Kasumi-1 (cell line): ENCODE results near the gene DERL2.

Experiments
- DNase-seq, 2 experiments: peaks; one replicate each; lab custom pipeline; 2025; lab: John Stamatoyannopoulos, UW

DERL2 gene

DNA sequence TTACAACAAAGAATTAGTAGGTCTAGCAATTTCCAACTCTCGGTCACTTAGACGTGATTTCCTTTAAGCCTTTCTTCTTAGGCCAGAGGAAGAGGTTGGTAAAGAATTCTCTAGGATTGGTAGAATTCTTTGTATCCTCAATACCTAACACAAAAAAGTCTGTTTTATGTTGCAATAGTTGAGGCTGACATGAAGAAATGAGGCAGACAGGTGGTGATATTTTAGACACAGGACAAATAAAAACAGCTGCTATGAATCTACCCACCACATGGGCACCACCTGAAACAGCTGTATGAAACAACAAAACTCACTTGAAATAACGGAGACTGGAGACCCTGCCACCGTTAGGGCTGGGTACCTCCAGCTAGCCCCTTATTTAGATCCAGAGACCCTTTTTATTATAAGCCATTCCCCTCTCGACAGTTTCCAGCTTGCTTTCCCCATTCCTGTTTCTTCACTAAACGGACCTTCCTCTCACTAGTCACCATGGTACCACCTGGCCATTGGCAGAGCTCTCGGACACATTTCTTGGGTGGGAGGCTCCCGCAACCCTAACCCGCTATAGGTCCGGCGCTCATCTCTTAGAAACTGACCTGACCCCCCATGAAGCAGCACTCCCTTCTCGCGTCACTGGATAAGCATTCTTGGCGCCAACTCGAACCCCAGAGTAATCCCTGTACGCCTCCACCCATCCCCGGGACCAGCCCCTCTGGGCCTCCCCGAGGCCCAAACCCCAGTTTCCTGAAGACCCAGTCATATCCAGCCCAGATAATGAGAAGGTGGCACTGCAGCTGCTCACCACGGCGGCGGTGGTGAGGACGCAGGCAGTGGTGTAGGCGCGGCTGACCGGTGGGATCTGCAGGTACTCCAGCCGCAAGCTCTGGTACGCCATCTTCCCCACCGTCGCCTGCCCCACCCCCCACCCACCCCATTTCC lies at the start of gene DERL2:
DERL2 (minus strand) TSS at position 909 of the 936 bp plus-strand sequence; CDS start at position 892, 17 bp downstream.
- no peak for DNase-seq

DNA sequence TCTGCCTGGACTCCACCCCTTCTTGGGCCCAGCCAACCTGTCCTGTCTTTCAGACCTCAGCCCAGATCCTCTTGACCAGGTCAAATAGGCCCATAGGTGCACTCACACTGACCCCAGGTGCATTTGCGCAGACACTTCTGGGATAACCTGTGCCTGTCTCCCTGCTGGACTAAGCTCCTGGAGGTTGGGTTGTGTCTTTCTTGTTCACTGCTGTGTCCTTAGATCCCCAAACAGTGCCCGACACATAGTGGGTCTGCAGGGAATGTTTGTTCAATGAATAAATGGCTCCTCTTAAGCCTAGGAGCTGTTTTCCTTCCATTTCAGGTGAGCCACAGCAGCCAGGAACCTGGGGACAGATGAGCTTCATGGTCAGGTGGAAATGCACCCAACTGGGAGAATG lies 49.5 kb upstream of the DERL2 start:
- no peak for DNase-seq

DNA sequence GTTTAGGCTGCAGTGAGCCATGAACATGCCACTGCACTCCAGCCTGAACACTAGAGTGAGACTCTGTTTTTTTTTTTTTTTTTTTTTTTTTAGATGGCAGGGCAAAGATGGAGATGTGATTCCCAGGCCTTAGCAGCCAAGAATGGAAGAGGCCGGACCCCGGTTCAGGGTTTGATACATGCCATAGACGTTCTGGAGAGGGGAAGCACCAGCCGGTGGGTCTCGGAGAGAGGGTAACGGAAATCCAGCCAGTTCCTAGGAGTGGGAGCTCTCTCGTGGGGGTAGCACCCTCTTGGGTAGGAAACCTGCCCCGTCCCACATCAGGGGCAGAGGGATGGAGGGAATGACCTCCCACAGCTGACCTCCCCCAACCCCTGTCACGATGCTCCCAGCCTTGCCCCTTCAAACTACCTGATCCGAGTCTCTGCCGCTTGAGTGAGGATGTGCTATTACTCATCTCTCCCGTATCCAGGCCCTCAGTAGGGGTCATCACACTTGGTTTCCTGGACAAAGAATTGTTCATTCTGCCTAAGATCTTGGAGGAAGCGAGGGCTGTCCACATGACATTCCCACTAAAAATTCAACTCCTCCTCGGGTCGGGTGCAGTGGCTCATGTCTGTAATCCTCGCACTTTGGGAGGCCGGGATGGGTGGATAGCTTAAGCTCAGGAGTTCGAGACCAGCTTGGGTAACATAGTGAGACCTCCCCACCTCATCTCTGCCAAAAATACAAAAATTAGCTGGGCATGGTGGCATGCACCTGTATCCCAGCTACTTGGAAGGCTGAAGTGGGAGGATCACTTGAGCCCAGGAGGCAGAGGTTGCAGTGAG lies 47.7 kb upstream of the DERL2 start:
- no peak for DNase-seq

DNA sequence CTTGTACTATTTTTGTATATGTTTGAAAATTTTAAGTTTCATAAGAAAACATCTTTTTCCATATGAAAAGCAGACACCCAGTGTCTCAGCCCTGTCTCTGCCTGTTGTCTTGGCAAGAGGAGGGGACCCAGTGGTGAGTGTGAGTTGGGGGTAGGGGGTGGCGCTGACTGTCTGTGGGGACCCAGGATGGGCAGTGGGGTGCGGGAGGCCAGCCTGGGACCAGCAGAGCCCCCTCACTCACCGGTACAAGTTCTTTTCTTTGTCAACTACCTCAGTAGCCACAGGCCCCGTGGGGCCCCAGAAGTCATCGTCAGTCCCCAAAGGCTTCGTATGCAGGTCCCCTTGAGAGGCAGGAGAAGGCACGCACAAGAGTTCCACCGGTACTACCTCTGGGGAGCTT lies 46.6 kb upstream of the DERL2 start:
- DNase-seq: no peak

DNA sequence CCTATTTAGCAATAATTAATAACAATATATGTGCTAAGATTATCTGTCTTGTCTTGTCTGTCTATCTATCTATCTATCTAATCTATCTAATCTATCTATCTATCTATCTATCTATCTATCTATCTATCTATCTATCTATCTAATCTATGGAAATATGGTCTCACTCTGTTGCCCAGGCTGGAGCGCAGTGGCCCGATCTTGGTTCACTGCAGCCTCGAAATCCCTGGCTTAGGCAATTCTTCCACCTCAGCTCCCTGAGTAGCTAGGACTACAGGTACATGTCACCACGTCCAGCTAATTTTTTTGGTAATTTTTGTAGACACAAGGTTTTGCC lies 45.1 kb upstream of the DERL2 start:
- no peak for DNase-seq

DNA sequence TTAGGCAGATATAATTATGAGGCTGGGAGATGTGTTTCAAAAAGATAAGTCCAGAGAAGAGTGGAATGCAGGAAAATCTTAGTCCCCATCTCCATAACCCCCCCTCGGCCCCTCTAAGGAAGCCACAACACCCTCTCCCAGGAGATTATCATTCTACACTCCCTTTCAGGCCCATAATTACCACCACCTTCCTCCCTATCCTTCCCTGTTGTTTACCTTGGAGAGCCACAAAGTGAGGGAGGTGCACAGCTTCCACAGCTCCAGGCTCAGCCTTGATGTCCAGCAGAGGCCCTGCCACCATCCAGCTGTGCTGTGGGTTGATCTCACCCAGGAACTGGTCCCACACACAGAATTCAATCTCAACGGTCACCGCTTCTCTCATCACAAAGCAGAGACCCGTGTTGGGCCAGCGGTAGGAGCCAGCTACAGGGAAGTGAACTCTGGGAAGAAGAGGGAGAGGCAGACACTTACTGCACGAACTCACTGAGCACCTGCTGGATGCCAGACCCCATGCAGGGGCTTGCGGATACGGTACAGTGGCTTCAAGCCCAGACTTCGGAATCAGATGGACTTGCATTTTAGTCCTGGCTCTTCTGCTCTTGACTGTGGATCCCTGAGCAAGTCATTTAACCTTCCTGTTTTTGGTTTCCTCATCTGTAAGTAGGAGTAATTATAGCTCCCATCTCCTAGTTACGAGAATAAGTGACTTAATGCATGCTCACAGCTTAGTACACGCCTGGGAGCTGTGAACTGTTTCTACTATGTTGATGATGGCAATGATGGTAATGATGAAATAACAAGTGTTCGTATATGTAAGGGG lies 44.5 kb upstream of the DERL2 start:
- no peak for DNase-seq

DNA sequence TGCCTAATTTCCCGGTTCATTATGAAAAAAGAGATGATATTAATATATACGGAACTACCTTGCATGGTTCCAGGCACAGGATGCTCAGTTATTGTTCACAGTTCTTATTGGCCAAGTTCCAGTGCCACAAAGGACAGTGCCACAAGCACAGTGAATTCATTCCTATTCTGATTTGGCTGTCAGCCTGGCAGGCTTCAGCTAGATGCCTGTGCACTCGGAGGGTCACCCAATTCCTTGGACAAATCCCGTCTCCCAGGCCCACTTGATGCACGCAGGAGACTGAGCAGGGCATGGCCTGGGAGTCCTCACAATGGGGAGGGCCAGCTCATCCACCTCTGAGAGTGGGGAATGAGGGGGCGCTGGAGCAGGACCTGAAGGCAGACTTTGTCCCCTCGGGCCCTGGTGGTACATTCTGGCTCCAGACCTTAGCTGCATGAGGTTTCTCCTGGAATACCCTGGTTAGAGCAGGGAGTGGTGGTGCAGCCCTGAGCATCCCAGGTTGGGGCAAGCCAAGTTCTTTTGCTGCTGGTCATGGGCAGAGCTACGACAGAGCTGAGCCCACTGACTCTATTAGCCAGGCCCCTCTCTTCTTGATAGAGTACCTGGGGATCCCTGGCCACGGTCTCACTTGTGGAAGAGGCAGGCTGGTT lies 41.7 kb upstream of the DERL2 start:
- DNase-seq: no peak

DNA sequence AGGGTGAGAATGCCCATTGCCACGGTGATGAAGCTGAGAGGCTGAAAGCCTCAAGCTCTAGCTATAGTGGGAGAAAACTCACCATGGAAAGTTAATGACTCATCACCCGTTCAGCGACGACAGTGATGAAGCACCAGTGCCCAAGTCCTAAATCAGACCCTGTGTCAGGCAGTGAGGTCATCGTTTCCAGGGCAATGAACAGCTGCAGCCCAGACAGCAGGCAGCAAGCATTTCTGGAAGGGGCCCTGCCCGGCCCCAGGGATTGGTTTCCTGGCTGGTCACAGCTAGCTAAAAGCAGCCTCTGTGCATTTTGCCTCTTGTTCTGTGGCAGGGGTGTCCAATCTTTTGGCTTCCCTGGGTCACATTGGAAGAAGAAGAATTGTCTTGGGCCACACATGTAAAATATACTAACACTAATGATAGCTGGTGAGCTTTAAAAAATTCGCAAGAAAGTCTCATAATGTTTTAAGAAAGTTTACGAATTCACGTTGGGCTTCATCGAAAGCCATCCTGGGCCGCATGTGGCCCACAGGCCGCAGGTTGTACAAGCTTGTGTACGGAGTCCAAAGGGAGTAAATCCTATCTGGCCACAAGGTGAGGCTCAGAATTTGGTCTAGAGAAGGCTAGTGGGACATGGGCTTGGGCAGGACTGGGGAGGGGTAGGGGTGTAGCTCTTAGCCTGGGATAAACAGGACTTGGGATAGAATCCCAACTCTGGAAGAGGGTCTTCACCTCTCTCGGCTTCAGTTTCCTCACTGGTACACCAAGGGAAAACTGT lies 41.0 kb upstream of the DERL2 start:
- peak; percentile 12 to 44 for DNase-seq

DNA sequence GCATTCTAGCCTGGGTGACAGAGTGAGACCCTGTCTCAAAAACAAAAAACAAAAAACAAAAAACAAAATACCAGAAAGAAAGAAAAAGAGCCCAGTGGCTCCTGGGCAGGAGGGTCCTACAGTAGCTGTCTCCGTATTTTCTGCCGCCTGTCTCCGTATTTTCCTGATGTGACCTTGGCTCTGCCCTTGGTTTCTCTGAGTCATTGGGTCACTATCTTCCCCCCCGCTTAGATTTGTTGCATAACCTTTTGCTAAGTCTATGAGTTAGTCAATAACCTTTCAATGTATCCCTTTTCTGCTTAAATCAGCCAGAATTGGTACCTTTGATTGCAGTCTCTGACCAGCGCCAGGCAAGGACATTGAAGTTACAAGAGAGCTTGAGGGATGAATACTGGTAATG lies 37.3 kb upstream of the DERL2 start:
- no peak for DNase-seq

DNA sequence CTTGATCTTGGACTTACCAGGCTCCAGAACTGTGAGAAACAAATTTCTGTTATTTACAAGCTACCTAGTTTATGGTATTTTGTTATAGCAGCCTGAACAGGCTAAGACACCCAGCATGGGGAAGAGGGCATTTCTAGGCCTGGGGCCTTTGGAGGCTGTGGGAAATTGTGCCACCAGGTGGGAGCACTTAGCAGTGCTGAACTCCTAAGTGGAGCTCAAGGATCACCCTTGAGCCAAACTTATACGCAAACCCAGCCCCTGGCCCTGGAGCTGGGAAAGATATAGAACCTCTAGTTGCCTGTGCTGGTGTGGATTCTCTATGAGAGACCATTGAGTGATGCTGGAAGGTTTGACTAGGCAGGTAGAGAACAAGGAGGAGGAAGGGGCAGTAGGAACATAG lies 36.5 kb upstream of the DERL2 start:
- DNase-seq: no peak

DNA sequence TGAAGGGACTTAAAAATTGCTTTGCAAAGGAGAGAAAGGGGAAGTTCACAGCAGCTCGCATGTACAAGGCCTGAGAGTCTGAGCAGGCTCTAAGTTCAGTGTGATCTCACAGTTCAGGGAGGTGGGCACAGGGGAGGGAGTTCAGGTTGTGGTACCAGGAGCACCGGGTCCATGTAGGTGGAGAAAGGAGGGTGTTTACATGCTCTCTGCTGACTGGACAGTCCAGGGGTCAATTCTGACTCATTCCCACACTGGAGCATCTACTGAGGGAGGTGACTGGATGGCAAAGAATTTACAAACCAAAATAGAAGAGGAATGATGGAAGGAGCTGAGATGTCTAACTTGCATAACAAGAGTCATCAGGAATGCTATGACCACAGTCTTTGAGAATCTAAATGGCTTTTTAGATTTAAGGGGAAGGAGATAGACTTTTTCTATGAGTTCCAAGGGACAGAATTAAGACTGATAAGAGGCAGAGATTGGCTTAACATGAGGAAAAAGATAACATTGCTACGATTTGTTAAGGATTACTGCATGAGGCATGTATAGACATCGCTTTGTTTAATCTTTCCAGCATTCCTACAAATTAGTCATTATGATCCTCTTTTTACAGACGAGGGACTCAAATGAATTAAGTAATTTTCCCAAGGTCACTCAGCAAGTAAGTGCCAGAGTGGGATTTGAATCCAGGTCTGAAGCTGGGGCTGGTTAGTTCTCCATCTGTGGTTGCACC lies 30.2 kb upstream of the DERL2 start:
- DNase-seq: peak; percentile 12 to 25

DNA sequence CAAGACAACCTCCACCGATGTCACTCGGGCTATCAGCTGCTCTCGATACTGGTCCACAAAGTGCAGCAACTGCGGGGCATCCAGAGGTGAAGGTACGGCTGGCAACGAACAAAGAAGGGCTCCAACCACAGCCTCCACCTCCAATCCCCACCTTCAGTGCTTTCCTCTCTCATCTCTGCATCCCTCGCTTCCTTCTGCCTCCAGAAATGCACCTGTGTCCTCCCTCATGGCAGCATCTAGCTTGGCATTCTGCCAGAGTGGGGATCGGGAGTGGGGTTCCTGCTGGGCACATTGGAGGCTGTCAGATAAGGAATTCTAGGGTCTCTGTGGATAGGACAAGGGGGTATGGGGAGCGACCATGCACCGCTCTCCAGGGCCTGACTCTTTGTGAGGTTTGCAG lies 29.0 kb upstream of the DERL2 start:
- DNase-seq: no peak

DNA sequence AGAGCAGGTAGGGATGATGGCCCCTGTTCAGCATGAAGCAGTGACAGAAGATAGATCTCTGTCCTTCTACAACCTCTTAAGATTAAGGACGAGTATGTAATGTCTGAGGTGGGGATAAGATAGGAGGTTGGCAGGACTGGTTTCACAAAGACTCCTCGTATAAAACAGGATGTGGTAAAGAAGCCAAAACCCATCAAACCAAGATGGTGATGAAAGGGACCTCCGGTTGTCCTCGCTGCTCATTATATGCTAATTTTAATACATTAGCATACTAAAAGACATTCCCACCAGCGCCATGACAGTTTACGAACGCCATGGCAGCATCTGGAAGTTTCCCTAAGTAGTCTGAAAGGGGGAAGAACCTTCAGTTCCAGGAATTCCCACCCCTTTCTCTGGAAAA lies 27.6 kb upstream of the DERL2 start:
- no peak for DNase-seq

DNA sequence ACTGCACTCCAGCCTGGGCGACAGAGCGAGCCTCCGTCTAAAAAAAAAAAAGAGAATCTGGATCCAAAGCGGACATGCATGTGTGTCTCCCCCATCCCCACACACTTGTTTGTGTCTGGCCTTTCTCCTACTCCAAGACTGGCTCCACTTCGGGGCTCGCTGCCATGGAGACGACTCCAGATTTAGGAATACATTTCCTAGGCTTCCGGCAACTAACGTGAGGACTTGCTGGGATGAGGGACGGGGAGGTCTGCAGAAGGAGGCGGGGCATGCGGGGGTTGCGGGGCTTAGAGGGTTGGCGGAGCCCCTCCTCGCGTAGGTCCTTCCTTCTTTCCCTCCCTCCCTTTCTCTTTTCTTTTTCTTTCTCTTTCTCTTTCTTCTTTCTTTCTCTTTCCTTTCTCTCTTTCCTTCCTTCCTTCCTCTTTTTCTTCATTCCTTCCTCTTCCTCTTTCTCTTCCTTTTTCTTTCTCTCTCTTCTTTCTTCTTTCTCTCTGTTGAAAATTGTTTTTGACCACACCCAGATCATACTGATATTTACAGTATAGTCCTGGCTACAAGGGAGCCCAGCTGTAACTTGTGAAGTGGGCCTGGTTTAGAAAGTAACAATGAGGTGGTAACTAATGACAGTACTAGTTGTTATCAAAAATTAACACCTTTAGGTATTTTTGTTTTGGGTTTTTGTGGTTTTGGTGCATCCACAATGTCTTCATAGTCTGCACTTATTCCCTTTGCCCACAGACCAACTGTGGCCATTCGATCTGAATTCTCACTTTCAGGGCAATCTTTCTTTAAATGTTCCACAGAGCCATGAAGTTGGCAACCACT lies 25.6 kb upstream of the DERL2 start:
- DNase-seq: no peak

DNA sequence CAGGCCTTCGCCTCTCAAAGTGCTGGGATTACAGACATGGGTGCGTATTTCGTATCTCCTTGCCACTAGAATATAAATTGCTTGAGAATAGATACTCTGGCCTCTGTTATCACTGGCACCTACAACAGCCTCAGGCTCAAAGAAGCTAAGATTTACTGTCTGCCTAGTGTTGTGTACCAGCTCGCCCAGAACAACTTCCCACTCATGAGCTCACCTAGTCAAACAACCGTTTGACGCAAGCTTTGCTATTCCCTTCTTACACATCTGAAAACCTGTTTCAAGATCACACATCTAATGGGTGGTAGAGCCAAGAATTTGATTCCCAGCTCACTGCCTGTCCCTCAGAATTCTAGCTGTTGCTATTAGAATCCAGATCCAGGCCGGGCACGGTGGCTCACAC lies 24.8 kb upstream of the DERL2 start:
- no peak for DNase-seq

DNA sequence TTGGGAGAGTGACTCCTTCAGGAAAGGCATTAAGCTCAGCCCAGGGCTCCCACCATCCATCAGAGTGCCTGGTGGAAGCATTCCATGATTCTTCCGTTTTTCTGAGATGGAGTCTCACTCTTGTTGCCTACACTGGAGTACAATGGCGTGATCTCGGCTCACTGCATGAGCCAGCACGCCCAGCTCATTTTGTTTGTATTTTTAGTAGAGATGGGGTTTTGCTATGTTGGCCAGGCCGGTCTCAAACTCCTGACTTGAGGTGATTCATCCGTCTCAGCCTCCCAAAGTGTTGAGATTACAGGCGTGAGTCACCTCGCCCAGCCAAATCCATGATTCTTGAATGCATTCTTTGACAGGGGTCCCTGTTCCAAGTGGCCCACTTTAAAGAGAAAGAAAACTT lies 23.5 kb upstream of the DERL2 start:
- no peak for DNase-seq

DNA sequence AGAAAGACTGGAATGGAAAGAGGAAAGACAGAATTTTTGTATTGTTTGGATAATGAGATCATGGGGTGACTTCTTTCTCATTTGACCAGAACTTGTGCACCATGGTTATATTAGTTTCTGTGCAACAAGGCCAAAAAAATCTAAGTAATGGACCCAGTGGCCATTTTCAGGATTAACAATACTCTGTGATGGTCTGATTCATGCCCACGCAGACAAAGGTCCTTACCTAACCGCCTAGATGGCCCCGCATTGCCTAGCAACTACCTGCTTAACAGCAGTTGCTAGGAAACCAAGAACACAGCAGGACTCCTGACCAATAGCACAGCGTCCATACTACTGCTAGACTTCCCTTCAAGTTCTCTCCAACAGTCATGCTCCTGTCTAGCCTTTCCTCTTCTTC lies 22.8 kb upstream of the DERL2 start:
- no peak for DNase-seq

DNA sequence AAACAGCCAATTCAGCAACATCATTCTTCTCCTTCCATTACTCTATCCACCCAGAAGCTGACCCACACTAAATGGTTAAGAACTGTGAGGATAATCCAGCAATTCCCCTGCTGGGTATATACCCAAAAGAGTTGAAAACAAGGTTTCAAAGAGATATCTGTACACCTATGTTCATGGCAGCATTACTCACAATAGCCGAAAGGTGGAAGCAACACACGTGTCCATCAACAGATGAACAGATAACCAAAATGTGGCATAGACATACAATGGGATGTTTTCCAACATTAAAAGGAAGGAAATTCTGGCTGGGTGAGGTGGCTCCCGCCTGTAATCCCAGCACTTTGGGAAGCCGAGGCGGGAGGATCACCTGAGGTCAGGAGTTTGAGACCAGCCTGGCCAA lies 20.3 kb upstream of the DERL2 start:
- DNase-seq: no peak

DNA sequence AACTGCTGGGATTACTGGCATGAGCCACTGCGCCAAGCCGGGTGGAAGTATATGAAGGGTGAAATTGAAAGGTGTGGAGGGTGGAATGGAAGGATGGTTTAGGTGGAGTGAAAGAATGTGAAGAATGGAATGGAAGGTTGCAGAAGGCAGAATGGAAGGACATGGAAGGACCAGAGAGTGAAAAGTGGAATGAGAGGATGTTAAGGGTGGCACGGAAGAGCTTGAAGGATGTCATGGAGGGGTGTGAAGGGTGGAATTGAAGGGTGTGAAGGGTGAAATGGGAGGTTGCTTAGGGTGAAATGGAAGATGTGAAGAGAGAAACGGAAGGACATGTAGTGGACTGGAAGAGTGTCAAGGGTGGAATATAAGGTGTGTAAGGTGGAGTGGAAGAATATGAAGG lies 16.6 kb upstream of the DERL2 start:
- no peak for DNase-seq
